IMR-90 (cell line): ENCODE data around the gene ST8SIA6.

Experiments used
- MAFK ChIP-seq: IDR thresholded peaks from 2 replicates; pipeline ENCODE4 v1.6.1; 2012; ENCODE audit warnings: low read depth, low read length, improper control_type of control experiment
- SMC3 ChIP-seq: fragments of 150-350 bp; IDR thresholded peaks from 2 replicates; pipeline ENCODE4 v1.6.1; 2016; ENCODE audit warnings: low read depth, mild to moderate bottlenecking, antibody characterized with exemption, low read length, moderate library complexity
- TF ChIP-seq, protein P1 (sequence below): conservative IDR thresholded peaks from 2 replicates; pipeline ENCODE4 v1.5.1; 2012; ENCODE audit warnings: mild to moderate bottlenecking, low read depth, low read length, improper control_type of control experiment

DNA sequence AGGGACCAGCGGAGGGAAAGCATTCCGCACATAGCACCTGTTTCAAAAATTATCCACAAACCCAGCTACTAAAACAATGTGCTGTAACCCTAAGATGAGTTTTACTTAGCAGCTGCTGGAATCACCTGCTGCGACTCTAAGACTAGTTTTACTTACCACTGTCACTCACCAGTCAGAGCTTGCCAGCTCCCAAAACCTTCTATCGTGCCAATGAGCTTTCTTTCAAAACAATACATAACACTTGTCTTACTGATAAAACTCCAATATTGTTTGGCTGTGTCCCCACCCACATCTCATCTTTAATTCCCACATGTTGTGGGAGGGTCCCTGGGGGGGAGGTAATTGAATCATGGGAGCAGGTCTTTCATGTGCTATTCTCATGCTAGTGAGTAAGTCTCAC lies 18.4 kb downstream of the ST8SIA6 start:
- no peak for TF ChIP-seq MAFK
- TF ChIP-seq, protein P1, sequence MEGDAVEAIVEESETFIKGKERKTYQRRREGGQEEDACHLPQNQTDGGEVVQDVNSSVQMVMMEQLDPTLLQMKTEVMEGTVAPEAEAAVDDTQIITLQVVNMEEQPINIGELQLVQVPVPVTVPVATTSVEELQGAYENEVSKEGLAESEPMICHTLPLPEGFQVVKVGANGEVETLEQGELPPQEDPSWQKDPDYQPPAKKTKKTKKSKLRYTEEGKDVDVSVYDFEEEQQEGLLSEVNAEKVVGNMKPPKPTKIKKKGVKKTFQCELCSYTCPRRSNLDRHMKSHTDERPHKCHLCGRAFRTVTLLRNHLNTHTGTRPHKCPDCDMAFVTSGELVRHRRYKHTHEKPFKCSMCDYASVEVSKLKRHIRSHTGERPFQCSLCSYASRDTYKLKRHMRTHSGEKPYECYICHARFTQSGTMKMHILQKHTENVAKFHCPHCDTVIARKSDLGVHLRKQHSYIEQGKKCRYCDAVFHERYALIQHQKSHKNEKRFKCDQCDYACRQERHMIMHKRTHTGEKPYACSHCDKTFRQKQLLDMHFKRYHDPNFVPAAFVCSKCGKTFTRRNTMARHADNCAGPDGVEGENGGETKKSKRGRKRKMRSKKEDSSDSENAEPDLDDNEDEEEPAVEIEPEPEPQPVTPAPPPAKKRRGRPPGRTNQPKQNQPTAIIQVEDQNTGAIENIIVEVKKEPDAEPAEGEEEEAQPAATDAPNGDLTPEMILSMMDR, result no peak
- no peak for TF ChIP-seq SMC3
